WTC11 (cell line): Measurements from ENCODE around the gene ACVR1. TPM values are rescaled to one million over a fixed set of nuclear protein-coding genes. Genes with fewer than 3 reads are reported as not detected.

Experiments used
- ATAC-seq: fragments of 200-7000 bp; cut with Tn5 transposase; 2 replicates; pipeline ENCODE4 v1.10.0; 2021; ENCODE audit warnings: mild to moderate bottlenecking, moderate library complexity
- CTCF ChIA-PET: fragments of 300-600 bp; sonication (Branson Sonifier 250); formaldehyde crosslinking; loops from one replicate; lab custom pipeline; 2021; ENCODE audit warnings: antibody characterized with exemption; lab: Charles Lee
- POLR2A ChIA-PET: fragments of 350-600 bp; sonication (Branson Sonifier 250); formaldehyde crosslinking; loops from one replicate; lab custom pipeline; 2021; ENCODE audit warnings: antibody characterized with exemption; lab: Charles Lee
- DNase-seq: peaks from one replicate; pipeline ENCODE4 v3.0.0; 2021; ENCODE audit warnings: low spot score
- H3K27ac Mint-ChIP-seq: 2 replicates; pipeline ENCODE4 v1.8.0; 2021; ENCODE audit warnings: mixed read lengths
- H3K27me3 Mint-ChIP-seq: 2 replicates; pipeline ENCODE4 v1.8.0; 2021; ENCODE audit warnings: low read depth, mild to moderate bottlenecking, moderate library complexity, mixed read lengths
- H3K36me3 Mint-ChIP-seq: 2 replicates; pipeline ENCODE4 v1.8.0; 2021; ENCODE audit warnings: mixed read lengths
- H3K4me1 Mint-ChIP-seq: 2 replicates; pipeline ENCODE4 v1.8.0; 2022; ENCODE audit warnings: mixed read lengths
- H3K4me3 Mint-ChIP-seq: 2 replicates; pipeline ENCODE4 v1.8.0; 2021; ENCODE audit warnings: mild to moderate bottlenecking, moderate library complexity, mixed read lengths
- H3K9me3 Mint-ChIP-seq: 2 replicates; pipeline ENCODE4 v1.8.0; 2021; ENCODE audit warnings: mixed read lengths
- AFF4 ChIP-seq: sonication (generic); formaldehyde crosslinking; IDR thresholded peaks from 2 replicates; pipeline ENCODE4 v1.8.1; 2023; ENCODE audit warnings: mild to moderate bottlenecking, missing genetic modification reagents, borderline replicate concordance
- ARID4B ChIP-seq: sonication (generic); formaldehyde crosslinking; IDR thresholded peaks from 2 replicates; pipeline ENCODE4 v1.8.0; 2023; ENCODE audit warnings: missing genetic modification reagents, mild to moderate bottlenecking, borderline replicate concordance
- ATF6 ChIP-seq: sonication (generic); formaldehyde crosslinking; IDR thresholded peaks from 2 replicates; pipeline ENCODE4 v1.8.1; 2023; ENCODE audit warnings: mild to moderate bottlenecking, missing genetic modification reagents
- ESRRA ChIP-seq: sonication (generic); formaldehyde crosslinking; IDR thresholded peaks from 2 replicates; pipeline ENCODE4 v1.8.1; 2022; ENCODE audit warnings: mild to moderate bottlenecking, missing genetic modification reagents, borderline replicate concordance
- FOXP1 ChIP-seq: sonication (generic); formaldehyde crosslinking; IDR thresholded peaks from 2 replicates; pipeline ENCODE4 v1.8.0; 2022; ENCODE audit warnings: missing genetic modification reagents, mild to moderate bottlenecking, moderate library complexity, borderline replicate concordance
- FOXP4 ChIP-seq: sonication (generic); formaldehyde crosslinking; IDR thresholded peaks from 2 replicates; pipeline ENCODE4 v1.8.0; 2022; ENCODE audit warnings: mild to moderate bottlenecking, missing genetic modification reagents
- GABPB1 ChIP-seq: sonication (generic); formaldehyde crosslinking; IDR thresholded peaks from 2 replicates; pipeline ENCODE4 v1.8.1; 2023; ENCODE audit warnings: mild to moderate bottlenecking, missing genetic modification reagents
- GRHL2 ChIP-seq: fragments of 250-450 bp; sonication (Bioruptor Pico); IDR thresholded peaks from 2 replicates; pipeline ENCODE4 v1.8.0; 2022; ENCODE audit warnings: mild to moderate bottlenecking, moderate library complexity; ENCODE audit not compliant: insufficient replicate concordance, severe bottlenecking
- HMGA2 ChIP-seq: fragments of 250-450 bp; sonication (Bioruptor Pico); IDR thresholded peaks from 2 replicates; pipeline ENCODE4 v1.4.0; 2021; ENCODE audit warnings: mild to moderate bottlenecking, moderate library complexity
- MAX ChIP-seq: sonication (generic); formaldehyde crosslinking; IDR thresholded peaks from 2 replicates; pipeline ENCODE4 v1.8.0; 2022; ENCODE audit warnings: mild to moderate bottlenecking, missing genetic modification reagents
- NR2C2 ChIP-seq: sonication (generic); formaldehyde crosslinking; IDR thresholded peaks from 2 replicates; pipeline ENCODE4 v1.8.0; 2022; ENCODE audit warnings: mild to moderate bottlenecking, missing genetic modification reagents
- OVOL2 ChIP-seq: fragments of 250-450 bp; sonication (Bioruptor Pico); IDR thresholded peaks from 2 replicates; pipeline ENCODE4 v1.9.0; 2021; ENCODE audit warnings: mild to moderate bottlenecking, borderline replicate concordance
- PRDM15 ChIP-seq: sonication (generic); formaldehyde crosslinking; IDR thresholded peaks from 2 replicates; pipeline ENCODE4 v1.8.0; 2022; ENCODE audit warnings: missing genetic modification reagents
- PREB ChIP-seq: sonication (generic); formaldehyde crosslinking; IDR thresholded peaks from 2 replicates; pipeline ENCODE4 v1.8.1; 2022; ENCODE audit warnings: mild to moderate bottlenecking, missing genetic modification reagents, moderate library complexity, borderline replicate concordance
- ZNF232 ChIP-seq: sonication (generic); formaldehyde crosslinking; IDR thresholded peaks from 2 replicates; pipeline ENCODE4 v1.8.0; 2022; ENCODE audit warnings: mild to moderate bottlenecking, missing genetic modification reagents
- ZNF317 ChIP-seq: sonication (generic); formaldehyde crosslinking; IDR thresholded peaks from 2 replicates; pipeline ENCODE4 v1.8.1; 2023; ENCODE audit warnings: low read depth, mild to moderate bottlenecking, moderate library complexity, missing genetic modification reagents, borderline replicate concordance
- ZNF423 ChIP-seq: fragments of 250-450 bp; sonication (Bioruptor Pico); IDR thresholded peaks from 2 replicates; pipeline ENCODE4 v2.1.2; 2022; ENCODE audit warnings: mild to moderate bottlenecking, moderate library complexity
- total RNA-seq: library from RNA; stranded (reverse); gene quantifications from 3 replicates; pipeline ENCODE4 v1.2.3, GENCODE V29; 2021

ACVR1 gene
- total RNA-seq, 1 experiment from 2014 or later: 19.2 TPM

- no peak for ATAC-seq
- Mint-ChIP-seq H3K27ac (no peak overlapping the region), H3K4me1 (peaks cover 11% of the 10 kb centered on the region), H3K4me3 (no peak overlapping the region), H3K36me3 (peaks cover 51% of the 10 kb centered on the region), H3K27me3 (no peaks in the 10 kb centered on the region), H3K9me3 (peaks cover 17% of the 10 kb centered on the region)
- POLR2A ChIA-PET: no interaction called here
- CTCF ChIA-PET: interaction anchor here (0.7 to 0.9 kb wide), 2 partner anchors 18 to 104 kb away, joined by 3 read pairs; partner anchors contain the start of gene ACVR1C
- TF ChIP-seq ZNF423: no peak
- no peak for TF ChIP-seq GRHL2 (CRISPR knock-in tag)
- TF ChIP-seq GABPB1: no peak
- TF ChIP-seq ZNF232 (CRISPR knock-in tag): no peak
- no peak for TF ChIP-seq ESRRA (CRISPR knock-in tag)
- TF ChIP-seq FOXP4: no peak
- TF ChIP-seq AFF4: no peak
- TF ChIP-seq PRDM15 (CRISPR knock-in tag): no peak
- TF ChIP-seq ATF6 (CRISPR knock-in tag): no peak
- DNase-seq: no peak
Observed at GRCh38 chr2:157733263-157733662, 142.9 kb downstream of the ACVR1 start.

GRCh38 chr2:157732596-157732995 lies 143.5 kb downstream of the ACVR1 start:
- H3K4me3 Mint-ChIP-seq: no peak overlapping the region
- ChIA-PET CTCF (interaction anchor here (0.9 kb wide), 1 partner anchor 104 kb away, joined by 3 read pairs; the partner anchor contains the start of gene ACVR1C), POLR2A (no interaction called here)
- peaks cover 17% of the 10 kb centered on the region for H3K9me3 Mint-ChIP-seq
- ATAC-seq: no peak
- H3K27me3 Mint-ChIP-seq: no peaks in the 10 kb centered on the region
- H3K4me1 Mint-ChIP-seq: peaks cover 11% of the 10 kb centered on the region
- peaks cover 47% of the 10 kb centered on the region for H3K36me3 Mint-ChIP-seq
- TF ChIP-seq OVOL2 (CRISPR knock-in tag) (no peak), NR2C2 (CRISPR knock-in tag) (no peak), HMGA2 (no peak), ARID4B (no peak), ZNF317 (CRISPR knock-in tag) (no peak), PREB (no peak), MAX (CRISPR knock-in tag) (no peak), FOXP1 (no peak)
- TF ChIP-seq, all 79 proteins: peak for 0
- DNase-seq: no peak
- H3K27ac Mint-ChIP-seq: no peak overlapping the region
